ENCODE data around the gene GNG12. TPM values are rescaled to one million over a fixed set of nuclear protein-coding genes. Genes with fewer than 3 reads are reported as not detected.

Gene GNG12
- polyA plus RNA-seq, 4 donors, result 52.8 to 162 (median 126) TPM

DNA sequence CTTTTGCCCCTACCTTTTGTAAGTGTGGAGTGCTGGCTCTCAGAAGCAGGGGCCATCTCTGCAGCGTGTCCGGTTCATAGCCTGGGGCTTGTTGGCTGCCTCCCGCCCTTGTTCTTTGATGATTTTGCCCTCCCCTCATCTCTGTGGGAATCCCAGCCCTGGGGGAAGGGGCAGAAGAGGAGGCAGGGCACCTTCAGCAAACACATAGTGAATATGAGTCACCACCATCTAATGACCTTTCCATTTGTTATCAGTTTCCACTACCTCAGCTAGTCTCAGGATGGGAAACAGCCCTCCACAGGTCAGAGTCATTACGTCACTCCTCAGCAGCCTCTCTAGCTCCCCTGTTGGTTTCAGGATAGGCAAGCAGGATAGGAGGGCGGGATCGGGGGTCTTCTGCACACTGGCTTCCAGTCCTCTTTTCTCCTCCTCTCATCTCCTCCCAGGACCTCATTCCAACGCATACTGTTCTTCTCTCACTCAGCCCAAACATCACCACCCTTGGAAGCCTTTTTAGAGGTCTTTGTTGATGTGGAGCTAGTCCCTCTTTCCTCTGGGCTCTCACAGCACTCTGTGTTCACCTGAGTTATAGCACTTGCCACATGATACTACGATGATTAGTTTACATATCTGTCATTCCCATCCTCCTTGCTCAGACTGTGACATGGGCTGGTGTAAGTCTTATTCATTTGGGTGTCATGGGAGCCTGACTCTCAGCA, 132.4 kb downstream of the GNG12 start:
- no peaks in the 10 kb centered on the region for H3K9me3 ChIP-seq (ENCODE audit: control insufficient read depth in 2 of 2, insufficient read depth in 1 of 2, low read depth in 1 of 2, low read length in 1 of 2)
- FAIRE-seq, result no peak
- DNase-seq, result peak; percentile 75 to 87
- H3K4me1 ChIP-seq (ENCODE audit: control insufficient read depth in 3 of 3, insufficient read depth in 2 of 3, low read depth in 1 of 3, low read length in 2 of 3), result peaks cover 0 to 5% (median 0%) of the 10 kb centered on the region in 3 donors
- WGBS, 3 donors, result 60 to 75% (median 67%) methylated on average over 8 of the region's 8 CpGs
- no peak overlapping the region for H3K4me3 ChIP-seq (ENCODE audit: low read depth in 1 of 3, low read length in 3 of 3)
- H3K27me3 ChIP-seq (ENCODE audit: control insufficient read depth in 3 of 3, insufficient read depth in 3 of 3, low read length in 3 of 3), result no peaks in the 10 kb centered on the region
- peaks cover 0 to 18% (median 2%) of the 10 kb centered on the region in 3 donors for H3K36me3 ChIP-seq (ENCODE audit: control insufficient read depth in 3 of 3, insufficient read depth in 2 of 3, low read depth in 1 of 3, low read length in 3 of 3)
- H3K27ac ChIP-seq (ENCODE audit: low read depth in 1 of 3, low read length in 2 of 3), result peak overlapping the region in 1 of 3 donors; percentile 77

- FAIRE-seq, result no peak
These were observed 133.0 kb downstream of the GNG12 start for GRCh38 chr1:67700220-67700619.

GRCh38 chr1:67696708-67697107, 136.6 kb downstream of the GNG12 start:
- FAIRE-seq, result no peak
- peaks cover 0 to 3% (median 0%) of the 10 kb centered on the region in 3 donors for H3K36me3 ChIP-seq (ENCODE audit: control insufficient read depth in 3 of 3, insufficient read depth in 2 of 3, low read depth in 1 of 3, low read length in 3 of 3)
- H3K4me3 ChIP-seq (ENCODE audit: low read depth in 1 of 3, low read length in 3 of 3), result no peak overlapping the region
- no peak overlapping the region for H3K27ac ChIP-seq (ENCODE audit: low read depth in 1 of 3, low read length in 2 of 3)
- no peaks in the 10 kb centered on the region for H3K9me3 ChIP-seq (ENCODE audit: control insufficient read depth in 2 of 2, insufficient read depth in 1 of 2, low read depth in 1 of 2, low read length in 1 of 2)
- H3K4me1 ChIP-seq (ENCODE audit: control insufficient read depth in 3 of 3, insufficient read depth in 2 of 3, low read depth in 1 of 3, low read length in 2 of 3), result peaks cover 0 to 5% (median 0%) of the 10 kb centered on the region in 3 donors
- H3K27me3 ChIP-seq (ENCODE audit: control insufficient read depth in 3 of 3, insufficient read depth in 3 of 3, low read length in 3 of 3), result no peaks in the 10 kb centered on the region
- WGBS, 3 donors, result 68 to 77% (median 74%) methylated on average over 3 of the region's 3 CpGs
- DNase-seq, result no peak

More at GRCh38 chr1:67700220-67700619, 133.0 kb downstream of the GNG12 start:
- peaks cover 0 to 5% (median 0%) of the 10 kb centered on the region in 3 donors for H3K4me1 ChIP-seq (ENCODE audit: control insufficient read depth in 3 of 3, insufficient read depth in 2 of 3, low read depth in 1 of 3, low read length in 2 of 3)
- H3K36me3 ChIP-seq (ENCODE audit: control insufficient read depth in 3 of 3, insufficient read depth in 2 of 3, low read depth in 1 of 3, low read length in 3 of 3), result peaks cover 0 to 13% (median 2%) of the 10 kb centered on the region in 3 donors
- no peaks in the 10 kb centered on the region for H3K9me3 ChIP-seq (ENCODE audit: control insufficient read depth in 2 of 2, insufficient read depth in 1 of 2, low read depth in 1 of 2, low read length in 1 of 2)
- no peak for DNase-seq
- no peak overlapping the region for H3K4me3 ChIP-seq (ENCODE audit: low read depth in 1 of 3, low read length in 3 of 3)
- H3K27ac ChIP-seq (ENCODE audit: low read depth in 1 of 3, low read length in 2 of 3), result peak overlapping the region in 1 of 3 donors; percentile 62
- H3K27me3 ChIP-seq (ENCODE audit: control insufficient read depth in 3 of 3, insufficient read depth in 3 of 3, low read length in 3 of 3), result no peaks in the 10 kb centered on the region
- 79 to 91% (median 88%) methylated on average over 4 of the region's 4 CpGs for WGBS, 3 donors

DNA sequence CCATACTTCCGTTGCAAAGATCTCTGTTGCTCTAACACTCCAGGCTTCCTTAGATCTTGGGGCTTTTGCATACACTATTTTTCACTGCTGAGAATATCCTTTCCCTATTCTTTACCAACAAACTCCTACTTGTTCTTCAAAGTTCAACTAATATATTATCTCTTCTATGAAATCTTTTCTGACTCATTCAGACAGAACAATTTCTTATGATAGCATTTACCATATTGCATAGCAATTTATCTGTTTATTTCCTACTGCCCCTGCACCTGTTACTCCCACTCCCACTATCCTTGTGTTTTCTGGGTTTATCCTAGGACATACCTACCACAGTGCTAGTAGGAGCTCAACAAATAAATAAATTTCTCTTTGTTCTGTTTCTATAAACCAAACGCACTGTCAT, 137.3 kb downstream of the GNG12 start:
- Histone ChIP-seq H3K36me3 (ENCODE audit: control insufficient read depth in 3 of 3, insufficient read depth in 2 of 3, low read depth in 1 of 3, low read length in 3 of 3) (no peaks in the 10 kb centered on the region), H3K27me3 (ENCODE audit: control insufficient read depth in 3 of 3, insufficient read depth in 3 of 3, low read length in 3 of 3) (no peaks in the 10 kb centered on the region), H3K4me3 (ENCODE audit: low read depth in 1 of 3, low read length in 3 of 3) (no peak overlapping the region), H3K27ac (ENCODE audit: low read depth in 1 of 3, low read length in 2 of 3) (no peak overlapping the region), H3K4me1 (ENCODE audit: control insufficient read depth in 3 of 3, insufficient read depth in 2 of 3, low read depth in 1 of 3, low read length in 2 of 3) (peaks cover 0 to under 1% (median 0%) of the 10 kb centered on the region in 3 donors), H3K9me3 (ENCODE audit: control insufficient read depth in 2 of 2, insufficient read depth in 1 of 2, low read depth in 1 of 2, low read length in 1 of 2) (no peaks in the 10 kb centered on the region)
- no peak for DNase-seq
- WGBS, 3 donors, result 87 to 99% (median 91%) methylated on average over 2 of the region's 2 CpGs
- no peak for FAIRE-seq

DNA sequence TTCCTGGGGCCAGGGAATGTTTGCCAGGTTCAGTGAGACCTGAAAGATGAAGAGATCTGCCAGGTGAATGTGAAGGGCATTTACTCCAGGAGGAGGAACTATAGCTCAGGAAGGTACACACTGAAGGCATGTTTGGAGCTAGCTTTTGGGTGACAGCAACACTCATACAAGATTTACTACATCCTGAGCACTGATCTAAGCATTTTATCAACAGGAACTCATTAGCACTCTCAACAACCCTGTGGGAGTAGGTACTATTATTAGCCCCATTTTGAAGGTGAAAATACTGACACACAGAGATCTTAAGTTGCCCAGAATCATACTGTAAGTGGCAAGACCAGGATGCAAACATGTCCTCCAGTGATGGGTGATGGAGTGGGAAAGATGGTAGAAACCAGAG, 141.6 kb downstream of the GNG12 start:
- DNase-seq (no peak), FAIRE-seq (no peak)
- Histone ChIP-seq H3K4me1 (ENCODE audit: control insufficient read depth in 3 of 3, insufficient read depth in 2 of 3, low read depth in 1 of 3, low read length in 2 of 3) (peaks cover 0 to 22% (median 3%) of the 10 kb centered on the region in 3 donors), H3K27ac (ENCODE audit: low read depth in 1 of 3, low read length in 2 of 3) (no peak overlapping the region), H3K4me3 (ENCODE audit: low read depth in 1 of 3, low read length in 3 of 3) (no peak overlapping the region), H3K27me3 (ENCODE audit: control insufficient read depth in 3 of 3, insufficient read depth in 3 of 3, low read length in 3 of 3) (no peaks in the 10 kb centered on the region), H3K36me3 (ENCODE audit: control insufficient read depth in 3 of 3, insufficient read depth in 2 of 3, low read depth in 1 of 3, low read length in 3 of 3) (peaks cover 3 to 5% (median 5%) of the 10 kb centered on the region in 3 donors), H3K9me3 (ENCODE audit: control insufficient read depth in 2 of 2, insufficient read depth in 1 of 2, low read depth in 1 of 2, low read length in 1 of 2) (no peaks in the 10 kb centered on the region)

GRCh38 chr1:67690411-67690810, 142.9 kb downstream of the GNG12 start:
- no peak for DNase-seq
- H3K36me3 ChIP-seq (ENCODE audit: control insufficient read depth in 3 of 3, insufficient read depth in 2 of 3, low read depth in 1 of 3, low read length in 3 of 3), result peaks cover 3 to 5% (median 5%) of the 10 kb centered on the region in 3 donors
- H3K27ac ChIP-seq (ENCODE audit: low read depth in 1 of 3, low read length in 2 of 3), result no peak overlapping the region
- no peaks in the 10 kb centered on the region for H3K27me3 ChIP-seq (ENCODE audit: control insufficient read depth in 3 of 3, insufficient read depth in 3 of 3, low read length in 3 of 3)
- no peak for FAIRE-seq
- 81 to 93% (median 90%) methylated on average over 2 of the region's 2 CpGs for WGBS, 3 donors
- H3K4me1 ChIP-seq (ENCODE audit: control insufficient read depth in 3 of 3, insufficient read depth in 2 of 3, low read depth in 1 of 3, low read length in 2 of 3), result peaks cover 0 to 22% (median 3%) of the 10 kb centered on the region in 3 donors
- H3K4me3 ChIP-seq (ENCODE audit: low read depth in 1 of 3, low read length in 3 of 3), result no peak overlapping the region
- H3K9me3 ChIP-seq (ENCODE audit: control insufficient read depth in 2 of 2, insufficient read depth in 1 of 2, low read depth in 1 of 2, low read length in 1 of 2), result no peaks in the 10 kb centered on the region

- FAIRE-seq (no peak), DNase-seq (no peak)
- H3K4me1 ChIP-seq (ENCODE audit: control insufficient read depth in 3 of 3, insufficient read depth in 2 of 3, low read depth in 1 of 3, low read length in 2 of 3), result peaks cover 0 to 22% (median 3%) of the 10 kb centered on the region in 3 donors
- H3K27me3 ChIP-seq (ENCODE audit: control insufficient read depth in 3 of 3, insufficient read depth in 3 of 3, low read length in 3 of 3), result no peaks in the 10 kb centered on the region
- H3K4me3 ChIP-seq (ENCODE audit: low read depth in 1 of 3, low read length in 3 of 3), result no peak overlapping the region
- no peak overlapping the region for H3K27ac ChIP-seq (ENCODE audit: low read depth in 1 of 3, low read length in 2 of 3)
- H3K9me3 ChIP-seq (ENCODE audit: control insufficient read depth in 2 of 2, insufficient read depth in 1 of 2, low read depth in 1 of 2, low read length in 1 of 2), result no peaks in the 10 kb centered on the region
- peaks cover 3 to 5% (median 5%) of the 10 kb centered on the region in 3 donors for H3K36me3 ChIP-seq (ENCODE audit: control insufficient read depth in 3 of 3, insufficient read depth in 2 of 3, low read depth in 1 of 3, low read length in 3 of 3)
These were observed 143.3 kb downstream of the GNG12 start for GRCh38 chr1:67690018-67690363.

GRCh38 chr1:67689267-67690017, 143.8 kb downstream of the GNG12 start:
- no peaks in the 10 kb centered on the region for H3K27me3 ChIP-seq (ENCODE audit: control insufficient read depth in 3 of 3, insufficient read depth in 3 of 3, low read length in 3 of 3)
- peaks cover 0 to 23% (median 4%) of the 10 kb centered on the region in 3 donors for H3K4me1 ChIP-seq (ENCODE audit: control insufficient read depth in 3 of 3, insufficient read depth in 2 of 3, low read depth in 1 of 3, low read length in 2 of 3)
- FAIRE-seq (no peak), DNase-seq (peak in 1 of 2 donors; percentile 12)
- no peaks in the 10 kb centered on the region for H3K9me3 ChIP-seq (ENCODE audit: control insufficient read depth in 2 of 2, insufficient read depth in 1 of 2, low read depth in 1 of 2, low read length in 1 of 2)
- no peak overlapping the region for H3K4me3 ChIP-seq (ENCODE audit: low read depth in 1 of 3, low read length in 3 of 3)
- H3K36me3 ChIP-seq (ENCODE audit: control insufficient read depth in 3 of 3, insufficient read depth in 2 of 3, low read depth in 1 of 3, low read length in 3 of 3), result peaks cover 3 to 5% (median 5%) of the 10 kb centered on the region in 3 donors
- peak overlapping the region in 1 of 3 donors; percentile 97 for H3K27ac ChIP-seq (ENCODE audit: low read depth in 1 of 3, low read length in 2 of 3)
- 55 to 72% (median 57%) methylated on average over 3 of the region's 3 CpGs for WGBS, 3 donors
